ENCODE measurements around the gene MTUS2.

DNA sequence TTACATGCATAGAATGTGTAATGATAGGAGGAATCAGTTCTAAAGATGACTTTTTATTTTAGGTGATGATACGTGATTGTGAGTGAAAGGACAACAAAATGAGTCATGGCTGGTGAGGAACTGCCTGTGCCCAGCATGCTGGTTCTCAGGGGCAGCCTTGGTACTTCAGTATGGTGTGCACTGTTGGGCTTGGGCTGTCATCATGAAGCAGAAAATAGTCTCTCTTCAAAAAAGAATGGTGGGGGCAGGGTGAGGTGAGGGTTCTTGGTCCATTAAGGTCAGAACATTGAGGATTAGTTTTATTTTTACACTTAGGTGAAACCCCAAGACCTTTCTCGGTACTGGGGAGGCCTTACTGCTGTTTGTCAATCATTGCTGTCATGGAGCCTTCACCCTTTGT, 309.5 kb downstream of the MTUS2 start:
- TF ChIP-seq CTCF (IDR thresholded peaks at IDR 0.05; ENCODE audit: low read depth, low read length) (no peak), POLR2A (IDR thresholded peaks at IDR 0.05; ENCODE audit: extremely low read depth, insufficient read length) (no peak), MAX (IDR thresholded peaks at IDR 0.05; ENCODE audit: low read depth, low read length) (no peak)
